ENCODE data around the gene SIN3B. TPM values are rescaled to one million over a fixed set of nuclear protein-coding genes. Genes with fewer than 3 reads are reported as not detected.

Gene SIN3B
- total RNA-seq, 1 donor, result 19.1 TPM

DNA sequence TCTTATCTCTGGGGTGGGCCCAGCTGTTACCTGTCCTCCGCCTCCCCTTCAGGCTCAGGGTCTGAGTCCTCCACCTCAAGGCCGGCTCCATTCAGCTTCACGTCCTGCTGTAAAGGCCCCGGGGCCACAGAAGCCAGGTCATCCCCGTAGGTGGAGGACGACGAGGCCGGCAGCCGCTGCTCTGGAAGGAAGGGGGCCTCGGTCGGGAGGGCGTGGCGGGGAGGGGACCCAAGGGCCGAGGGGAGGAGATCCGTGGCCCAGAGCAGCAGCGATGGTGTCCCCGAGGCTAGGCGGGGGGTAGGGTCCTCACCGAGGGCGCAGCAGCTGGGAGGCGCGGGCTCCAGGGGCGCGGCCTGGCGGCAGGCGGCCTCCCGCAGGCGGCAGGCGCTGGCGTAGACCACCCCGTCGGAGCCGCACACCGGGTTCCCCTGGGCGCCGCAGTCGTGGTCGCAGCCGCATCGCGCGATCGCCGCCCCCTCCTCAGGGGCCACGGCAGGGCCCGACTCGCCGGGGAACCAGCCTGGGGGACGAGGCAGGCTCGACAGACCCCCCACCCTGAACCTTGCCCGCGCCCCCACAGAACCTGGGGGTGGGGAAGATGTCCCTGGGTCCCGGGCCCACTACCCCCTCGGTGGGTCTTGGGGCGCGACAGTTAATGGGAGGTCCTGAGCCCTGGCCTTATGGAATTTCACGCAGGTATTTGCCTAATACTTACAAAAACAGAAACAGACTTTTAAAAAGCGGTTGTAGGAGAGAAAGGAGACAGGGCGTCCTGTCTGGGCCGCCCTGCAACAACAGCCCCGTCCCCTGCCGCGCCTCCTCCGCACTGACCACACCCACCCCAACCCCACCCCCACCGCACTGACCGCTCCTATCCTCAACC lies 67.2 kb downstream of the SIN3B start:
- DNase-seq (ENCODE audit: low read depth), result no peak
- H3K4me3 ChIP-seq (ENCODE audit: low read depth, low read length), result peak overlapping the region; percentile 58
- TF ChIP-seq, protein P1, sequence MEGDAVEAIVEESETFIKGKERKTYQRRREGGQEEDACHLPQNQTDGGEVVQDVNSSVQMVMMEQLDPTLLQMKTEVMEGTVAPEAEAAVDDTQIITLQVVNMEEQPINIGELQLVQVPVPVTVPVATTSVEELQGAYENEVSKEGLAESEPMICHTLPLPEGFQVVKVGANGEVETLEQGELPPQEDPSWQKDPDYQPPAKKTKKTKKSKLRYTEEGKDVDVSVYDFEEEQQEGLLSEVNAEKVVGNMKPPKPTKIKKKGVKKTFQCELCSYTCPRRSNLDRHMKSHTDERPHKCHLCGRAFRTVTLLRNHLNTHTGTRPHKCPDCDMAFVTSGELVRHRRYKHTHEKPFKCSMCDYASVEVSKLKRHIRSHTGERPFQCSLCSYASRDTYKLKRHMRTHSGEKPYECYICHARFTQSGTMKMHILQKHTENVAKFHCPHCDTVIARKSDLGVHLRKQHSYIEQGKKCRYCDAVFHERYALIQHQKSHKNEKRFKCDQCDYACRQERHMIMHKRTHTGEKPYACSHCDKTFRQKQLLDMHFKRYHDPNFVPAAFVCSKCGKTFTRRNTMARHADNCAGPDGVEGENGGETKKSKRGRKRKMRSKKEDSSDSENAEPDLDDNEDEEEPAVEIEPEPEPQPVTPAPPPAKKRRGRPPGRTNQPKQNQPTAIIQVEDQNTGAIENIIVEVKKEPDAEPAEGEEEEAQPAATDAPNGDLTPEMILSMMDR (IDR thresholded peaks at IDR 0.05; ENCODE audit: insufficient read depth, low read length), result no peak

DNA sequence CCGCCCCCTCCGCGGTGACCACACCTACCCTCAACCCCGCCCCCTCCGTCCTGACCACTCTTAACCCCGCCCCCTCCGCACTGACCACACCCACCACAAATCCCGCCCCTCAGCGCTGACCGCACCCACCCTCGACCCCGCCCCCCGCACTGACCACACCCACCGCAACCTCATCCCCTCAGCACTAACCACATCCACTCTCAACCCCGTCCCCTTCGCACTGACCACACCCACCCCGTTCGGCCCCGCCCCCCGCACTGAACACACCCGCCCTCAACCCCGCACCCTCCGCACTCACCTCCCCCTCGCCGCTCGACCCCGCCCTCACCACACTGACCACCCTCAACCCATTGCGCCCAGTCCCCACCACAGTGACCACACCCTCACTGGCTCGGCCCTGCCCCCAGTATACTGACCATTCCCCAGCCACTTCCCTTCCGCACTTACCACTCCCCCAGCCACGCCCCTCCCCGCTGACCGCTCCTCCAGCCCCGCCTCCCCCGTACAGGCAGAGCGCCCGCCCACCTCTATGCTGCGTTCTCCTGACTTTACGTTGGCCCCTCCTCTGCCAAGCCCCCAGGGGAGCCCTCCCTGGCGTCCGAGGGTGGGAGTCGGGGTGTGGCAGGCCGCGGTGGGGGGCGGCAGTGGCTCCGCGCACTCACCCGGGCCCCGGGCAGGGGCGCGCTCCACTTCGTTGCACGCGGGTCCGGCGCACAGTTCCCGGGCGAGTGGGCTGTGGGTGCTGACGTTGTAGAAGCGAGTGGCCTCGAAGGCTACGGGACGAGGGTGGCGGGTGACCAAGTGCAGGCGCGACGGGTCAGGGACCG lies 68.0 kb downstream of the SIN3B start:
- H3K4me3 ChIP-seq (ENCODE audit: low read depth, low read length), result peak overlapping the region; percentile 65
- DNase-seq (ENCODE audit: low read depth), result peak; percentile 92
- TF ChIP-seq, protein P1 (IDR thresholded peaks at IDR 0.05; ENCODE audit: insufficient read depth, low read length), result no peak

DNA sequence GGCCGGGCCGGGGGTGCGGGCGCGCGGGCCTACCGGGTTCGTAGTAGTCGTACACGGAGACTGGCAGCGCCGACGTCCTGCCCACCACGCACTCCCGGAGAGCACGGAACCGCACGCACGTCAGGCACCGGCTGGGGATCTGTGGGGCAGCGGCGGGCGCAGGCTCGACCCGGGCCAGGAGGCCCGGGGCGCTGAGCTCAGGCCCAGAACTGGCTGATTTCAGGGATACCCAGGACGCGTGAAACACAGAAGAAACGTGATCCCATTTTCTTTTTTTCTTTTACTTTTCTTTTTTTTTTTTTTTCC lies 68.6 kb downstream of the SIN3B start:
- no peak for DNase-seq (ENCODE audit: low read depth)
- TF ChIP-seq, protein P1 (IDR thresholded peaks at IDR 0.05; ENCODE audit: insufficient read depth, low read length), result no peak
- peak overlapping the region; percentile 65 for H3K4me3 ChIP-seq (ENCODE audit: low read depth, low read length)

DNA sequence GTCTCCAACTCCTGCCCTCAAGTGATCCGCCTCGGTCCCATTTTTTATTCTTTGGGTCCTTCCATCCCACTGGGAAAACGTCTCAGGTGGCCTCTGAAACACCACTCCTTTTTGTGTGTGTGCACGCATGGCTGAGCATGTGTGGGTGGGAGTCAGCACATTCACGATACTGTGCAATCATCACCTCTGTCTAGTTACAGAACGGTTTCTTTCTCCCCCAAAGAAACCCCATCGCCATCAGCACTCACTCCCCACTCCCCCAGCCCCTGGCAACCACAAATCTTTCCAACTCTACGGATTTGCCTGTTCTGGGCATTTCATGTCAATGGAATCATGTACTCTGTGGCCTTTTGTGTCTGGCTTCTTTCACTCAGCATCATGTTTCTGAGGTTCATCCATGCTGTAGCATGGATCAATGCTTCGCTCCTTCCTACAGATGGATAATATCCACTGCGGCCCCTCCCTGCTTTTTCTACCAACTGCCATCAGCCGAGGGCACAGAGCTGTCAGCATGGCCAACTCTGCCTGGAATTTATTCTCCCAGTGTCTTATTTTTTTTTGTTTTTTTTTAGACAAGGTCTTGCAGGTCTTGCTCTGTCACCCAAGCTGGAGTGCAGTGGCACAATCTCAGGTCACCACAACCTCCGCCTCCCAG lies 69.3 kb downstream of the SIN3B start:
- TF ChIP-seq, protein P1 (IDR thresholded peaks at IDR 0.05; ENCODE audit: insufficient read depth, low read length), result no peak

DNA sequence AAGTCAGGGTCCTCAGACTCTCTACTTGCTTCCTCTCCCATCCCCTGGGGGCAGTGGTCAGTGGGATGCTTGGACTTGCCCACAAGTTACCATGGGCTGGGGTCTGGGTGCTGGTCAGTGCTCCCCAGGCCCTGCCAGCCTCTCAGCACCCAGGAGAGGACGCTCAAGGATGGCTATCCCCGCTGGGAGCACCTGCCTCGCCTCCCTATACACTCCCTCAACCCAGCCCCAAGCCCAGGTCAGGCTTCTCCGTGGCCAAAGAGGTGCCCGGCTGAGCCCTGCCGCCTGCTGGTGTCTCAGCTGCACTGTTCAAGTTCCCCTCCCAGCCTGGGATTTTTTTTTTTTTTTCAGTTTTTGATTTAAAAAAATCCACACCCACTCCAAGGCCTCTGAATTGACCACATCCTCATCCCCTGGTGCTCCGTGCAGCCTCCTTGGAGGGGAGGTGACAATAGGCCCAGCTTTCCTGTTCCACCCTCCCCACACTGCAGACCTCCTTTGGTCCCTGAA lies 70.4 kb downstream of the SIN3B start:
- no peak overlapping the region for H3K4me3 ChIP-seq (ENCODE audit: low read depth, low read length)
- TF ChIP-seq, protein P1 (IDR thresholded peaks at IDR 0.05; ENCODE audit: insufficient read depth, low read length), result peak; percentile 68
- DNase-seq (ENCODE audit: low read depth), result peak; percentile 31

More for the DNA sequence above, 69.3 kb downstream of the SIN3B start:
- no peak overlapping the region for H3K4me3 ChIP-seq (ENCODE audit: low read depth, low read length)
- no peak for DNase-seq (ENCODE audit: low read depth)

DNA sequence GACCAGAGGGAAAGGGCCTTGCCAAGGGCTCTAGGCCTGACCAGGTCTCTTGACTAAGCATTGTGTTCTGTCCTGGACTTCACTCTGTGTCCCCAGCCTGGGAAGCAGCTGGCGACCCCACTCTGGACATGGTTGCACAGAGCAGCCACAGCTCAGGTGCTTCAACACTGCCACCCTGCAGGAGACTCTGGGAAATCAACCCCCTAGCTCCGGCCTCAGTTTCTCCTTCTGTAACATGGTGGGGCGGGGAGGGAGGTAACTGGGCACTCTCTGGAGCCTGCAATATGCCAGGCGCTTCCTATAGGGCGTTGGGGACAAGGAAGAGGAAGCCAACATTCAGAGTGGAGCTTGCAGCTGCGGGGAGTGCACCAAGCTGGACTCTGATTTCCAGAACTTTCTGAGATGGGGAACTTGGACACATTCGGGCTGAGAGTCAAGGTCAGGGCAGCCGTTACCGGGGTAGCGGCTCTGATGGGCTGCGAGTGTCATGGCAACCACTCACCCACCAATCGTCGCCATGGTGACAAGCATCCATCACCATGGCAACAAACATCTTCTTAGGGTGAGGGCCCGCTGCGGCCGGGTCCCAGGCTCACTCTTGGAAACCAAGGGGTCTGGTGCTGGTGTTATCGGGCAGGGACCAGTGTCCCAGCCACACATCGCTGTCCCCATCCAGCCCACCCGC lies 72.4 kb downstream of the SIN3B start:
- H3K4me3 ChIP-seq (ENCODE audit: low read depth, low read length), result no peak overlapping the region
- no peak for DNase-seq (ENCODE audit: low read depth)
- TF ChIP-seq, protein P1 (IDR thresholded peaks at IDR 0.05; ENCODE audit: insufficient read depth, low read length), result no peak
